BE2C (cell line): ENCODE measurements around the gene ELMO1. TPM values are rescaled to one million over a fixed set of nuclear protein-coding genes. Genes with fewer than 3 reads are reported as not detected.

Experiments
- DNase-seq: peaks from one replicate; pipeline ENCODE4 v3.0.0-alpha.2; 2020
- H3K27me3 ChIP-seq: fragments of 250-450 bp; sonication (Bioruptor Pico); 2 replicates; pipeline ENCODE4 v1.5.1; 2020; ENCODE audit warnings: mild to moderate bottlenecking
- H3K36me3 ChIP-seq: fragments of 250-450 bp; sonication (Bioruptor Pico); 2 replicates; pipeline ENCODE4 v1.5.1; 2020; ENCODE audit warnings: mild to moderate bottlenecking
- H3K4me1 ChIP-seq: fragments of 250-450 bp; sonication (Bioruptor Pico); 2 replicates; pipeline ENCODE4 v1.5.1; 2020
- H3K4me3 ChIP-seq: 2 replicates; pipeline ENCODE4 v1.5.1; 2011; ENCODE audit warnings: low read depth, low read length
- H3K9me3 ChIP-seq: fragments of 250-450 bp; sonication (Bioruptor Pico); 2 replicates; pipeline ENCODE4 v1.5.1; 2020
- CTCF ChIP-seq: IDR thresholded peaks from 2 replicates; pipeline ENCODE4 v1.5.1; 2012; ENCODE audit warnings: mild to moderate bottlenecking, low read depth, low read length
- polyA plus RNA-seq: library from polyadenylated mRNA; unstranded; fragments of >200 nt; gene quantifications from one replicate; pipeline ENCODE4 v1.2.1, GENCODE V29; 2012; ENCODE audit warnings: low read depth, missing spikeins; ENCODE audit not compliant: insufficient read length, insufficient read depth

The ELMO1 gene
- 4.6 TPM for polyA plus RNA-seq

DNA sequence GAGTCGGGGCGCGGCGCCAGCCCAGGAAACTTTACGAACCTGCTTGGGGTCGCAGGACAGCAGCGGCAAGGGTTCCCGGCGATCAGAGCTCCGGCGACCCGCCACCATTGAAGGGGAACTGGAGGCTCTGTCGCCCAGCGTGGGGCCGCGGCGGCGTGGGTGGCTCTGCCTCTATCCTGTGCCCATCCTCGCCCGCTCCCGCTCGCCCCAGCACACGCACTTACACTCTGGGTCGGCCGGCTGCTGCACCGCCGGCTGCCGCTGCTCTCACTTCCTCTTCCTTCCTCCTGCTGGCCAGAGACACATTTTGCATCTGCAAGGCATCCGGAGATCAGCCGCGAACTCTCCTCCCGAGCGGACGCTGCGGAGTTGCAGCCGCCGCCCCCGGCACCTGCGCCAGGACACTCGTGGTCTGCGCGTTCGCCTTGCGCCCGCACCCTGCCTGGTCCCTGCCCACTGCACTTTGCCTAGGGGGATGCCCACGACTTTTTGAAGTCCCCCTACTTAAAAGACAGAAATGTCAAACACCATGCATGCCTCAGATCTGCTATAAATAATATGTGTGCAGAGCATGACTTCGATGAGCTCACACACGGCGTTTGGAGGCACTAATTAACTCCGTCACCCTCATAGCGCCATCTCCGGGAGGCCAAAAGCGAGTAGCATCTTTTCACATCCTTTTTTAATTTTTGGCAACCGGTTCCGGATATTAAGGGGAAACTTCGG is at the start of gene ELMO1:
TSS of gene ELMO1 (minus strand) at position 229 of the 726 bp plus-strand sequence. CDS start 106,174 bp downstream, outside the sequence.
- H3K27me3 ChIP-seq = peaks cover 28% of the 10 kb centered on the region

GRCh38 chr7:37497576-37497975 is 48.9 kb upstream of the ELMO1 start:
- Histone ChIP-seq H3K4me3 (no peak overlapping the region), H3K9me3 (no peaks in the 10 kb centered on the region), H3K36me3 (no peaks in the 10 kb centered on the region), H3K4me1 (no peaks in the 10 kb centered on the region), H3K27me3 (no peaks in the 10 kb centered on the region)
- no peak for DNase-seq
- TF ChIP-seq CTCF = no peak

More for the DNA sequence above, at the start of gene ELMO1:
- Histone ChIP-seq H3K4me3 (peak within 1 kb of the TSS; percentile 60), H3K4me1 (no peaks in the 10 kb centered on the region), H3K36me3 (no peaks in the 10 kb centered on the region), H3K9me3 (no peaks in the 10 kb centered on the region)
- peak; percentile 40 for TF ChIP-seq CTCF
- DNase-seq = peak; percentile 75

GRCh38 chr7:37495574-37496184 is 47.0 kb upstream of the ELMO1 start:
- Histone ChIP-seq H3K27me3 (no peaks in the 10 kb centered on the region), H3K4me1 (no peaks in the 10 kb centered on the region), H3K9me3 (no peaks in the 10 kb centered on the region), H3K4me3 (no peak overlapping the region), H3K36me3 (no peaks in the 10 kb centered on the region)
- TF ChIP-seq CTCF = peak; percentile 70
- no peak for DNase-seq

DNA sequence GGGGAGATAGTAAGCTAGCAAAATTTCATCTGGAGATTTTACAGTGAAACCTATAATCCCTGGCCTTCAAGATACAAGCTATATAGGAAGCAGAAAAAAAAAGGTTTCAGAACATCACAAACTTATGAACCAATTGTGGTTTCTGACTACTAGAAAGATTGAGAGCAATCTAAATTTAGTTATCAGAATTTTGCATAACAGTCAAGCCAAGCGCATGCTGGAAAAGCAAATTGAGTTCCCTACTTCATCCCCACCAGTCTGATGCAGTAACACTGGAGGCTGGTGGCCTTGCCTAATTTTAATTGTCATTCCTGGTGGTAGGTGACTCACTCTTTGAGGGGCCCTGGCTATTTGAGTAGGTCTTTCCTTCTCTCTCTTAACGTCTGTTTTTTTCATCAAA is 46.3 kb upstream of the ELMO1 start:
- H3K4me3 ChIP-seq = no peak overlapping the region
- H3K36me3 ChIP-seq = no peaks in the 10 kb centered on the region
- H3K27me3 ChIP-seq = no peaks in the 10 kb centered on the region
- no peaks in the 10 kb centered on the region for H3K9me3 ChIP-seq
- DNase-seq = no peak
- TF ChIP-seq CTCF = no peak
- no peaks in the 10 kb centered on the region for H3K4me1 ChIP-seq

DNA sequence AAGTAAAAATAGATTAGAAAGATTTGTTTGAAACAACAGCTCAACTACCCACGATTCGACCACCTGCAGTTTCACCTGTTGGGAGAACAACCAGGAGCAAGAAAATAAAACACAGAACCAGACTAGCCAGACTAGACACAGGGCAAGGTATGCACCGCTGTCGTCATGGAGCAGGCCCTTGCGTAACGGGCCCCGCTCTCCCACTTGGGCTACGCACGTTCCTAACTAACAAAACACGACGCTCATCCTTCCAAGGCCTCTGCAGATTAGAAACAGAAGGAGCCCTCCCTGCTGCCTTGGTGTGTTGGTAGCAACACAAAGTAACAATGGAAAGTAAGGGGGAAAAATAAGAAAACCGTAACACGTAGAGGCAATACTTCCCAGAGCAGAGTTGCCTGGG is 45.1 kb upstream of the ELMO1 start:
- Histone ChIP-seq H3K4me3 (no peak overlapping the region), H3K36me3 (no peaks in the 10 kb centered on the region), H3K4me1 (no peaks in the 10 kb centered on the region), H3K27me3 (no peaks in the 10 kb centered on the region), H3K9me3 (no peaks in the 10 kb centered on the region)
- TF ChIP-seq CTCF = no peak
- DNase-seq = no peak

DNA sequence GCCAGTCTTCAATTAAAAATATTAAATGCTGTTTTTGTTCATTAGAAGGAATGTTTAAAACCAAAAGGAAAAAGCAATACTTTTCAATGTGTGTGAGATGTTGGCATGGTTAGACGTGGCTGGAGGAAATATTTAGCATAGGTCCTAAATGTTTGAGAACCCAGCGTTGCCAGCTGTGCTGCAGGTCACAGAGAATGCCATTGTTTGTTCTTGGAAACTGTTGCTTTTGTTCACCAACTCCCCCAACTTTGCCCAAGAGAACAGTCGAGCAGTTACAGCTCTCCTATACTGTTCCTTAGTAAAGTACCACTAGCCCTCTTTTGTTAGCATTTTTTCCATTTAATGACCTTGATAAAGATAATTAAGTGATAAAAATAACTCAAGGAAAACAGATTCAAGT is 44.5 kb upstream of the ELMO1 start:
- TF ChIP-seq CTCF = no peak
- Histone ChIP-seq H3K36me3 (no peaks in the 10 kb centered on the region), H3K27me3 (no peaks in the 10 kb centered on the region), H3K4me1 (no peaks in the 10 kb centered on the region), H3K4me3 (no peak overlapping the region), H3K9me3 (no peaks in the 10 kb centered on the region)
- no peak for DNase-seq
